K562 (cell line): ENCODE data around the gene FRMD4A. TPM values are rescaled to one million over a fixed set of nuclear protein-coding genes. Genes with fewer than 3 reads are reported as not detected.

Experiments used
- ARID1B ChIP-seq: fragments of 450-650 bp; IDR thresholded peaks from 2 replicates; pipeline ENCODE4 v1.6.1; 2016; ENCODE audit warnings: antibody characterized with exemption, mild to moderate bottlenecking, inconsistent platforms
- BCOR ChIP-seq: fragments of 450-650 bp; IDR thresholded peaks from 2 replicates; pipeline ENCODE4 v1.6.1; 2016
- CBFA2T2 ChIP-seq: fragments of 450-650 bp; conservative IDR thresholded peaks from 2 replicates; pipeline ENCODE4 v1.6.1; 2017; ENCODE audit warnings: mild to moderate bottlenecking
- CCNT2 ChIP-seq: IDR thresholded peaks from 2 replicates; pipeline ENCODE4 v1.6.1; 2011; ENCODE audit warnings: borderline replicate concordance, low read depth, mild to moderate bottlenecking, moderate library complexity, mixed read lengths, low read length; ENCODE audit not compliant: insufficient read length; ENCODE audit errors: extremely low read depth
- CREM ChIP-seq: IDR thresholded peaks from 2 replicates; pipeline ENCODE4 v1.6.1; 2014; ENCODE audit warnings: antibody characterized with exemption, low read depth
- HNRNPLL ChIP-seq: fragments of 200-400 bp; formaldehyde crosslinking; IDR thresholded peaks from 2 replicates; pipeline ENCODE4 v1.6.1; 2017; ENCODE audit warnings: low read length, low read depth, mild to moderate bottlenecking; ENCODE audit not compliant: poor library complexity, severe bottlenecking
- NFRKB ChIP-seq: fragments of 450-650 bp; IDR thresholded peaks from 2 replicates; pipeline ENCODE4 v1.6.1; 2016; ENCODE audit warnings: low read depth
- POLR2A ChIP-seq: fragments of 450-650 bp; conservative IDR thresholded peaks from 2 replicates; pipeline ENCODE4 v1.6.1; 2016
- POLR2G ChIP-seq: fragments of 200-400 bp; formaldehyde crosslinking; IDR thresholded peaks from 2 replicates; pipeline ENCODE4 v1.6.1; 2017; ENCODE audit warnings: low read depth, mild to moderate bottlenecking, antibody characterized with exemption, low read length, moderate library complexity
- PTRF ChIP-seq: fragments of 450-650 bp; IDR thresholded peaks from 2 replicates; pipeline ENCODE4 v1.6.1; 2016; ENCODE audit warnings: mild to moderate bottlenecking, missing genetic modification characterization, missing compliant biosample characterization
- RCOR1 ChIP-seq, 2 experiments: IDR thresholded peaks; 2 replicates each; pipeline ENCODE4 v1.6.1; 2012; ENCODE audit warnings: low read depth in 2 of 2, low read length in 2 of 2, borderline replicate concordance in 1 of 2, improper control_type of control experiment in 1 of 2
- RHOXF2B ChIP-seq: fragments of 250-450 bp; sonication (Bioruptor Pico); conservative IDR thresholded peaks from 2 replicates; pipeline ENCODE4 v1.5.1; 2021
- SAFB ChIP-seq: fragments of 200-400 bp; formaldehyde crosslinking; IDR thresholded peaks from 2 replicates; pipeline ENCODE4 v1.6.1; 2017; ENCODE audit warnings: low read depth, low read length, borderline replicate concordance
- SMAD3 ChIP-seq: fragments of 450-650 bp; formaldehyde crosslinking; conservative IDR thresholded peaks from 2 replicates; pipeline ENCODE4 v1.4.0; 2020; ENCODE audit warnings: mild to moderate bottlenecking
- SMAD4 ChIP-seq: fragments of 250-450 bp; sonication (Bioruptor Pico); conservative IDR thresholded peaks from 2 replicates; pipeline ENCODE4 v1.8.0; 2021; ENCODE audit warnings: inconsistent platforms, mild to moderate bottlenecking, moderate library complexity
- SRF ChIP-seq, 2 experiments: fragments of 250-450, 450-650 bp in 1 of 2; sonication (Bioruptor Pico) in 1 of 2; sonication (generic) in 1 of 2; formaldehyde crosslinking; IDR thresholded peaks; 2 replicates each; pipeline versions ENCODE4 v1.5.0 to v1.5.1; 2020 to 2022; ENCODE audit warnings: mild to moderate bottlenecking in 1 of 2, missing genetic modification reagents in 1 of 2
- STAG1 ChIP-seq: sonication (generic); formaldehyde crosslinking; IDR thresholded peaks from 2 replicates; pipeline ENCODE4 v1.5.0; 2020; ENCODE audit warnings: missing genetic modification reagents, borderline replicate concordance
- TCF3 ChIP-seq: sonication (generic); formaldehyde crosslinking; IDR thresholded peaks from 2 replicates; pipeline ENCODE4 v1.4.0; 2020; ENCODE audit warnings: mild to moderate bottlenecking, missing genetic modification reagents
- VEZF1 ChIP-seq: fragments of 200-800 bp; sonication (Bioruptor generic); IDR thresholded peaks from 2 replicates; pipeline ENCODE4 v1.6.1; 2017; ENCODE audit warnings: missing genetic modification characterization, missing compliant biosample characterization
- ZBTB2 ChIP-seq: fragments of 450-650 bp; IDR thresholded peaks from 2 replicates; pipeline ENCODE4 v1.6.1; 2016; ENCODE audit warnings: antibody characterized with exemption
- ZC3H4 ChIP-seq: sonication (generic); formaldehyde crosslinking; IDR thresholded peaks from 2 replicates; pipeline ENCODE4 v1.9.0; 2021; ENCODE audit warnings: missing genetic modification reagents, borderline replicate concordance
- ZNF316 ChIP-seq: fragments of 450-650 bp; IDR thresholded peaks from 2 replicates; pipeline ENCODE4 v1.6.1; 2016
- polyA plus RNA-seq, 8 experiments: library from polyadenylated mRNA; depleted of rRNA in 4 of 8; stranded (reverse) in 5 of 8; unstranded in 3 of 8; fragments of >200 nt; fragmentation: Nextera tagmentation in 2 of 8; fragmentation: Illumina TruSeq in 1 of 8; extraction: Ambion mirVana in 2 of 8; extraction: Trizol in 1 of 8; gene quantifications; 2 replicates each; pipeline versions ENCODE4 v1.2.1 to v1.2.3, GENCODE V29; 2011 to 2014; ENCODE audit warnings: inconsistent platforms in 1 of 8, missing spikeins in 1 of 8
- total RNA-seq, 7 experiments: library from RNA; depleted of rRNA in 6 of 7; stranded (reverse); fragments of >200 nt in 6 of 7; fragmentation: Illumina TruSeq in 2 of 7; extraction: Trizol in 2 of 7; gene quantifications; 2 replicates each; pipeline versions ENCODE4 v1.2.1 to v1.2.3, GENCODE V29; 2011 to 2021; ENCODE audit warnings: low replicate concordance in 1 of 7
- TF ChIP-seq, protein P1 (sequence below), 2 experiments: fragments of 450-650 bp; IDR thresholded peaks; 2 replicates each; pipeline ENCODE4 v1.6.1; 2016

FRMD4A gene
- total and polyA plus RNA-seq, 9 of the 15 experiments (the other 6 are each of a cell fraction or from before 2014, with no cell fraction given), result 0.80 to 5.2 (median 3.0) TPM

DNA sequence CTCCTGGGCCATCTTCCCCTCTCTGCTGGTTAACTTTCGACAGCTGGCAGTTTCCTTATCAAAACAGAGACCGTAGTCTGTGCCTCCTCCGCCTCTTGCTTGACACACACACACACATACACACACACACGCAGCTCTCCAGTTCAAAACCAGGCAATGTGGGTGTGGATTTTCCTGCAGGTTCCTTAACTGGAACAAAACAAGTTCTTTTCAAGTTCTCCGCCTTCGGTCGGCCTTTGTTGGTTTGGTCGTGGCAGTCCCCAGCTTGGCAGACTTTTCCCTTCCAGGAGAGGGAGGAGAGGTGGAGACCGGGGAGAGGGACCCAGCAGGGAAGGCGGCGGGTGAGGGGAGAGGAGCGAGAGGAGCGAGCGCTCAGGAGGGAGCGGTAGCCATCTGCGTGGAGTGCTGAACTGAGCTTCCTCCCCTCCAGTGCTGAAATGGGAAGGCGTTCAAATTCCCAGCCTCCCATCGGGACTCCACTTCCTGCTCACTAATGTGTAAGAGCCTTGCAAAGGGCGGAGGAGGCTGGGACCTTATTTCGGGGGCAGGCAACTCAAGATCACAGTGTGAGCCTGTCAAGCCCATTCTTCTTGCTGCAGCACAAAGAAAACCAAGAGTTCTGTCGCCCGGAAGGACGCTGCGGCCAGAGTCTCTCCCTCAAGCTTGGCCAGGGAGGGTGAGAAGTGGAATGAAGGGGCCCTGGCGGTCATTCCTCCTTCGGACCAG is 623.4 kb downstream of the FRMD4A start (continued):
- TF ChIP-seq, protein P1, sequence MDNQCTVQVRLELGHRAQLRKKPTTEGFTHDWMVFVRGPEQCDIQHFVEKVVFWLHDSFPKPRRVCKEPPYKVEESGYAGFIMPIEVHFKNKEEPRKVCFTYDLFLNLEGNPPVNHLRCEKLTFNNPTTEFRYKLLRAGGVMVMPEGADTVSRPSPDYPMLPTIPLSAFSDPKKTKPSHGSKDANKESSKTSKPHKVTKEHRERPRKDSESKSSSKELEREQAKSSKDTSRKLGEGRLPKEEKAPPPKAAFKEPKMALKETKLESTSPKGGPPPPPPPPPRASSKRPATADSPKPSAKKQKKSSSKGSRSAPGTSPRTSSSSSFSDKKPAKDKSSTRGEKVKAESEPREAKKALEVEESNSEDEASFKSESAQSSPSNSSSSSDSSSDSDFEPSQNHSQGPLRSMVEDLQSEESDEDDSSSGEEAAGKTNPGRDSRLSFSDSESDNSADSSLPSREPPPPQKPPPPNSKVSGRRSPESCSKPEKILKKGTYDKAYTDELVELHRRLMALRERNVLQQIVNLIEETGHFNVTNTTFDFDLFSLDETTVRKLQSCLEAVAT (IDR thresholded peaks at IDR 0.05), result 0 out of 4 replicates have a peak, but pooled peaks of 1 of the 2 experiments have one; percentile 6
- TF ChIP-seq VEZF1 (CRISPR knock-in tag), result peak; percentile 38; the same call in 1 of the 2 replicates
- TF ChIP-seq RCOR1 (IDR thresholded peaks at IDR 0.05; ENCODE audit: borderline replicate concordance in 1 of 2, low read depth in 2 of 2, low read length in 2 of 2), result peak in 1 of 2 experiments; percentile 57; a peak in 1 of 4 replicates
- peak; percentile 57 for TF ChIP-seq POLR2G
- peak; percentile 39; the same call in 1 of the 2 replicates for TF ChIP-seq POLR2A
- TF ChIP-seq SRF (CRISPR knock-in tag; IDR thresholded peaks at IDR 0.05), result peak in 1 of 2 experiments; percentile 71; a peak in 1 of 4 replicates
- TF ChIP-seq STAG1 (CRISPR knock-in tag), result no peak
- TF ChIP-seq SMAD3, result 0 out of 2 replicates have a peak, but pooled peaks have one; percentile 40
- peak; percentile 54 for TF ChIP-seq ZBTB2
- TF ChIP-seq NFRKB, result 0 out of 2 replicates have a peak, but pooled peaks have one; percentile 22
- 0 out of 2 replicates have a peak, but pooled peaks have one; percentile 38 for TF ChIP-seq SMAD4 (CRISPR knock-in tag)
- no peak for TF ChIP-seq RHOXF2B (CRISPR knock-in tag)
- peak; percentile 54; the same call in 1 of the 2 replicates for TF ChIP-seq CREM
- TF ChIP-seq CCNT2, result no peak
- TF ChIP-seq ARID1B, result peak; percentile 81
- peak; percentile 54 for TF ChIP-seq BCOR
- TF ChIP-seq ZC3H4 (CRISPR knock-in tag), result no peak
- peak; percentile 81 for TF ChIP-seq CBFA2T2
- peak; percentile 4; the same call in 1 of the 2 replicates for TF ChIP-seq ZNF316
- TF ChIP-seq SAFB, result no peak
- peak; percentile 56 for TF ChIP-seq TCF3 (CRISPR knock-in tag)
- no peak for TF ChIP-seq PTRF (tag)
- TF ChIP-seq HNRNPLL, result peak; percentile 35
